GM12891 (cell line): Measurements from ENCODE around the gene KCNJ4.

Experiments
- POLR2A ChIP-seq: IDR thresholded peaks from 2 replicates; pipeline ENCODE4 v1.6.1; 2011; ENCODE audit warnings: low read depth, low read length, control low read depth
- POLR2AphosphoS5 ChIP-seq: IDR thresholded peaks from 2 replicates; pipeline ENCODE4 v1.6.1; 2011; ENCODE audit warnings: low read depth, low read length, control low read depth
- TAF1 ChIP-seq: IDR thresholded peaks from 2 replicates; pipeline ENCODE4 v1.6.1; 2011; ENCODE audit warnings: low read depth, low read length, control low read depth

- no peak for TF ChIP-seq POLR2A
- TF ChIP-seq POLR2AphosphoS5, result no peak
- no peak for TF ChIP-seq TAF1
Observed at GRCh38 chr22:38427940-38428339, 27.1 kb downstream of the KCNJ4 start.
